ENCODE data around the gene CAB39.

- TF ChIP-seq CTCF (IDR thresholded peaks at IDR 0.05) (no peak), POLR2A (IDR thresholded peaks at IDR 0.05) (no peak)
Measured at GRCh38 chr2:230691005-230691647, 21.5 kb upstream of the CAB39 start.
